ENCODE results near the gene SCAMP4.

- TF ChIP-seq POLR2AphosphoS5 (IDR thresholded peaks at IDR 0.05; ENCODE audit: low read depth, low read length) (no peak), SIN3A (IDR thresholded peaks at IDR 0.05; ENCODE audit: borderline replicate concordance, insufficient read depth, low read length) (no peak), TAF1 (IDR thresholded peaks at IDR 0.05; ENCODE audit: borderline replicate concordance, insufficient read depth, low read length) (no peak), FOXP2 (optimal IDR thresholded peaks at IDR 0.05; ENCODE audit: borderline replicate concordance, extremely low read depth, extremely low read length, insufficient read depth) (no peak)
- TF ChIP-seq, protein P1, sequence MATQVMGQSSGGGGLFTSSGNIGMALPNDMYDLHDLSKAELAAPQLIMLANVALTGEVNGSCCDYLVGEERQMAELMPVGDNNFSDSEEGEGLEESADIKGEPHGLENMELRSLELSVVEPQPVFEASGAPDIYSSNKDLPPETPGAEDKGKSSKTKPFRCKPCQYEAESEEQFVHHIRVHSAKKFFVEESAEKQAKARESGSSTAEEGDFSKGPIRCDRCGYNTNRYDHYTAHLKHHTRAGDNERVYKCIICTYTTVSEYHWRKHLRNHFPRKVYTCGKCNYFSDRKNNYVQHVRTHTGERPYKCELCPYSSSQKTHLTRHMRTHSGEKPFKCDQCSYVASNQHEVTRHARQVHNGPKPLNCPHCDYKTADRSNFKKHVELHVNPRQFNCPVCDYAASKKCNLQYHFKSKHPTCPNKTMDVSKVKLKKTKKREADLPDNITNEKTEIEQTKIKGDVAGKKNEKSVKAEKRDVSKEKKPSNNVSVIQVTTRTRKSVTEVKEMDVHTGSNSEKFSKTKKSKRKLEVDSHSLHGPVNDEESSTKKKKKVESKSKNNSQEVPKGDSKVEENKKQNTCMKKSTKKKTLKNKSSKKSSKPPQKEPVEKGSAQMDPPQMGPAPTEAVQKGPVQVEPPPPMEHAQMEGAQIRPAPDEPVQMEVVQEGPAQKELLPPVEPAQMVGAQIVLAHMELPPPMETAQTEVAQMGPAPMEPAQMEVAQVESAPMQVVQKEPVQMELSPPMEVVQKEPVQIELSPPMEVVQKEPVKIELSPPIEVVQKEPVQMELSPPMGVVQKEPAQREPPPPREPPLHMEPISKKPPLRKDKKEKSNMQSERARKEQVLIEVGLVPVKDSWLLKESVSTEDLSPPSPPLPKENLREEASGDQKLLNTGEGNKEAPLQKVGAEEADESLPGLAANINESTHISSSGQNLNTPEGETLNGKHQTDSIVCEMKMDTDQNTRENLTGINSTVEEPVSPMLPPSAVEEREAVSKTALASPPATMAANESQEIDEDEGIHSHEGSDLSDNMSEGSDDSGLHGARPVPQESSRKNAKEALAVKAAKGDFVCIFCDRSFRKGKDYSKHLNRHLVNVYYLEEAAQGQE (IDR thresholded peaks at IDR 0.05; ENCODE audit: insufficient read depth in 1 of 2, low read depth in 2 of 2, low read length in 2 of 2) = no peak
Observed at GRCh38 chr19:1942934-1943555, 37.8 kb downstream of the SCAMP4 start.
